GM21825 (cell line): ENCODE results near the gene LBH.

Experiments used
- ATAC-seq: cut with Tn5 transposase; IDR thresholded peaks from one replicate; pipeline ENCODE4 v1.9.1; 2021; ENCODE audit warnings: mild to moderate bottlenecking, moderate library complexity; ENCODE audit not compliant: unreplicated experiment

Gene LBH

DNA sequence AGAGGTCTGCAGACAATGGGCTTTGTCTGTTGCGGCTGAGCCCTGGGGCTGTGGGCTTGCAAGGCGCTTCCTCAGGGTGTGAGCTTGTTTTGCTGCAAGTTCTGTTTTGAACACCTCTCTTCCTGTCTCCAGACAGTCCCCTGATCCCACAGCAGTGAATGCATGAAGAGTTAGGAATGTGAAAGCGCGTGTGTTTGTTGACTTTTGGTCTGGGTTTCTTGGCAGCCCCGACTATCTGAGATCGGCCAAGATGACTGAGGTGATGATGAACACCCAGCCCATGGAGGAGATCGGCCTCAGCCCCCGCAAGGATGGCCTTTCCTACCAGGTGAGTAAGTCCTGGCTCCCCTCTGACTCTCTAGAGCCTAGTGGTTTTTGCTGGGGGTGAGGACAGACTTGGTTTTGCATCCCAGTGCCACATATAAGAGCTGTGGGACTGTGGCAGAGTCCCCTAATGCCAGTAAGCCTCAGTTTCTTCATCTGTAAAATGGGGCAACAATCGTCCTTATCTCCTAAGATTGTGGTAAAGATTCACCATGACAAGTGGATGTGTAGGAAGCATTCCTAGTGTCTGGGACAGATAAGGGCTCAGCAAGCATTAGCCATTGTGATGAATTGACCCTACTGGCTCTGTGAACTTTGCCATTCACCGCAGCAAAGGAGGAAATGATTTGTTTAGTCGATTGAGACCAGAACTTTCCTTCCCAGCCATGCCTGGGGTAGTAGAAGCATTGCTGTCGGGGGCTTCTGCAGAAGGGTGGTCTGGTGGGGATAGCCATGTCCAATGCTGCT is 3.0 kb downstream of the LBH start:
- ATAC-seq = no peak

GRCh38 chr2:30235008-30235655 is 3.8 kb downstream of the LBH start:
- ATAC-seq = no peak

- ATAC-seq = no peak
Measured at GRCh38 chr2:30235859-30236535, 4.7 kb downstream of the LBH start.

DNA sequence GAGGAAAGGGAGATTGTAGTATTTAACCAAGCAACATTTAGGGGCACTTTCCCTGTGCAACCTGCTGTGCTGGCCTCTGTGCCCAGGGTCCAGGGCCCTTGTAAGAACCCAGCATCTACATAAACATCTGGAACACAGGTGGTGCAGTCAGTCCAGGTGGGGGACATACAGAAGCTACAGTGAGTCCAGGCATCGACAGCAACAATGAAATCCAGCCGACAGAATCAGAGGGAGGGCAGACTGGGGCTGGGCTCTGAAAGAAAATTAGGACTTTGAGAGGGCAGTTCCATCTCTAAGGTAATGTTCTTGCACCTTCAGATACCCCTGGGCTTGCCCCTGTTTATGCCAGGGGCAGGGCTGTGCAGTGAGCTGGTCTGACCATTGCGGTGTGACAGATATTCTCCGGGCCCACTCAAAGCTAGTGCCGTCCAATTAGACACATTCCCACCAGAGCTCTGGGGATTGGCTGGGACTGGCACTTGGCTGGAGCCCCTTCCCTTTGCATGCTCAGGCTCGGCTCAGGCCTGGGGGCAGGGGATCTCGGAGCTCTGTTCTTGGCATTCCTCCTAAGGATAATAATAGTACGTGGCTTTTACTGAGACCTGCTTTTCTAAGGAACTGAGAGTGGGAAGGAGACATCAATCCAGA is 5.4 kb downstream of the LBH start:
- ATAC-seq = no peak

- no peak for ATAC-seq
Measured at GRCh38 chr2:30237239-30237965, 6.1 kb downstream of the LBH start.

- ATAC-seq = no peak
Measured at GRCh38 chr2:30237966-30238800, 6.8 kb downstream of the LBH start.

DNA sequence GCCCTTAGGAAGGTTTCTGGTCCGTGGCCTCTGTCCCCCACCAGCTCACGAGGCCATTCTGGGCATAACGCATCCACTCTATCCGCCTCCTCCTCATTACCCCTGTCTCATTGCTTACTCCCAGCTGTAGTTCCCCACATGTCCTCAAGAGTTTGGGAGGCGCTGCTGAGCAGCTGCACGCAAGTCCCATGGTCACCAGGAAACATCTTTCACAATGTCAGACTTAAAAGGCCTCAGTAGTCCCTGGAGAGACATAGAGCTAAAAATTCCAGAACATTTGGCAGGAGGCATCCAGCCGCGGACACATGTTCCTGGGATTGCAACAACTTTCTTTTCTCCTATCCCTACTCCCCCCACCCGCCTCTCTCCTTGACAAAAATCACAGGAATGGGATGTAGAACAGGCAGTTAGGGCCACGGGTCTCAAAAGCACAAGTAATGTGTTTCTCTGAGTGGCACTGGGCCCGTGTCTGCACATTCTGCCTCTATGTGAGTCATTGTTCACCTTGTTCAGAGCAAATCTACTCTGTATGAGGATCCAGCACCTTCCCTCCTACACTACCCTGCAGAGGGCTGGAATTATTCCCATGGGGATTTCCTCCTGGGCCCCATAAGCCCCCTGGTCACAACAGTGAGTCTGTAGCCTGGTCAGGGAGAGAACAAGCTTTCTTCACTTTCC is 8.1 kb downstream of the LBH start:
- ATAC-seq = no peak

- no peak for ATAC-seq
Measured at GRCh38 chr2:30239986-30240752, 8.8 kb downstream of the LBH start.

DNA sequence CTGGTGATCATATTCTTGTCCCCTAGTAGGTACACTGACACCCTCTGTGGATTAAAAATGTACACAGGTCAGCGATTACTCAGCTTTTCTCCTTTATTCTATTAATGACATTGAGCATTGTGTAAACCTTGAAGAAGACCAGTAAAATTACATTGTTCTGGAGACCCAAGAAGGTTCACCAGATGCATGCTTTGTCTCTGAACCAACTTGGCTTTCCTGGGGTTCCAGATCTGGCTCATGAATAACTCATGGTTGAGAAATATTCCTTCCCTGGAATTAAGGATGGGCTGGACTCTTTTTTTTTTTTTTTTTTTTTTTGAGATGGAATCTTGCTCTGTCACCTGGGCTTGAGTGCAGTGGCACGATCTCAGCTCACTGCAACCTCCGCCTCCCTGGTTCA is 11.9 kb downstream of the LBH start:
- ATAC-seq = no peak

DNA sequence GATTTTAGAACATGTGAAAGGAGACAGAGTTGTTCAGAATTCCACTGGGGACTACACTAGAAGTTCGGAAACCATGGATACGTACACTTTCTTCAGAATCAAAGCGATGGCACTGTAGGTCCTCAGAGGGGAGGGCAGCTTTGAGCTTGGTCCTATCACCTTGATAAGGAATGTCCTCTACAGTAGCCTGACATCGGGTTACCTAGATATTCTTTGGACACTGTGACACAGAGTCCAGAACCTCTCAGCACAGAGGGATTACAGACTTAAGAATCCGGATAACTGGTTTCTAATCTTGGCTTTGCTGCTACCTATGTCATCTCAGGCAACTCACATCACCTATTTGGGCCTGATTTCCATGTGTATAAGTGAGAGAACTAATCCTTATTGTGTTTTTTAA is 14.0 kb downstream of the LBH start:
- no peak for ATAC-seq

- ATAC-seq = no peak
Measured at GRCh38 chr2:30248791-30249190, 17.5 kb downstream of the LBH start.

- no peak for ATAC-seq
Measured at GRCh38 chr2:30249354-30249753, 18.0 kb downstream of the LBH start.

DNA sequence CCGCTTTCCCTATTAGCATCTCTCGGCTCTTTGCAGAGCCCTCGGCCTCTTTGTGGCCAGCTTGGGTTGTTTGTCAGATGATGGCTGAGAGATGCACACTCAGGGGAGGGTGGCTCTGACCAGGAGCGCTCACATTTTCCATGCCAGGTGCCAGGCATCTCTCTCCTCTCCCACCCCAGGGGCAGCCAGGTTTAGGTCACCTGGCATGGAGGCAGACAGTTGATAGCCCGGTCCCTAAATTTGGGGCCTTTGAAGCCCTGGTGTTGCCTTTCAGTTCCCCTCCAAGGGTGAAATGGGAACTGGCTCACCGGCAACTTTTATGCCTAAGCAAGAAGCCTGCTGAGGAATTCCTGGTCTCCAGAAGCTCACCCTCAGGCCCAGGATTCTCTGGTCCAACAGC is 19.1 kb downstream of the LBH start:
- ATAC-seq = no peak

DNA sequence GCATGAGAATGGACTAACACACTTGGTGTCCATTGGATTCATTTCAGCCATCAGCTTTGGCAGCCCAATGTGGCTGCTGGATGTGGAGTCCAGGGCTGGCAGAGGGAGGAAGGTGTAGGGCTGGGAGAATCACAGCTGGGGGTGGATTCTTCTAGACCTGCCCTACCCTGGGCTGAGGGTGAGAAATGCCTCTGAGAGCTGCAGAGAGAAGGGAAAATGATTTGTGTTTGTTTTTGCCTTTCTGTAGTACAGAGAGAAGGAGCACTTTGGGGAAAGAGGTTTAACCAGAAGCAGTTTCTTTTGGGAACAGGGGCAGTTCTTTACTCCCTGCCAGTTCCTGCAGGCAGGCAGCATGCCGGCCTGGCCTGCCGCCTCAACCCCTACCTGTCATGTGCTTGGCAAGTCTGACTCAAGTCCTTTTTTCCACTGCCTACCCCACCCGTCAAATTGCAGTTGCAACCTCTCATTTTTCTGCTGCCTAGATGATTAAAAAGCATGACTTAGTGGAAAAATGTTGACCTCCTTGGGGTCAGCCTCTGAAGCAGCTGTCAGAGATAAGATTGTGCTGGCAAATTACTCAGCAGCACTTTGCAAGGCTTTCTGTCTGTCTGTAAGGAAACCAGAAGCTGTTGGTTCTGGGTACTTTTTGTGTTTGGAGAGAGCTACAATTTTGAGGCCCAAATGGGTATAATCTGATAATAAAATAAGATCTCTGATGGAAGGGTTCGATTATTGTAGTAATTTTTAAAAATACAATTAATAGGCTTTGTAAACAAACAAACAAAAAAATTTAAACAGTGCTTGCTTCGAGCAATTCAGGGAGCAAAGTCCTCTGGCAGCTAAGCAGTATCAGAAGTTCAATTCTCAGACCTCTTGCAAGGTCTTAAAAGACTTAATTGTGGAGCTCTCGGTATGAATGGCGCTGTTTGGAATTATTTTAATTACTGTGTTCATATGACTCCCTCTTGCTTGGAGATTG is 21.7 kb downstream of the LBH start:
- ATAC-seq = no peak

DNA sequence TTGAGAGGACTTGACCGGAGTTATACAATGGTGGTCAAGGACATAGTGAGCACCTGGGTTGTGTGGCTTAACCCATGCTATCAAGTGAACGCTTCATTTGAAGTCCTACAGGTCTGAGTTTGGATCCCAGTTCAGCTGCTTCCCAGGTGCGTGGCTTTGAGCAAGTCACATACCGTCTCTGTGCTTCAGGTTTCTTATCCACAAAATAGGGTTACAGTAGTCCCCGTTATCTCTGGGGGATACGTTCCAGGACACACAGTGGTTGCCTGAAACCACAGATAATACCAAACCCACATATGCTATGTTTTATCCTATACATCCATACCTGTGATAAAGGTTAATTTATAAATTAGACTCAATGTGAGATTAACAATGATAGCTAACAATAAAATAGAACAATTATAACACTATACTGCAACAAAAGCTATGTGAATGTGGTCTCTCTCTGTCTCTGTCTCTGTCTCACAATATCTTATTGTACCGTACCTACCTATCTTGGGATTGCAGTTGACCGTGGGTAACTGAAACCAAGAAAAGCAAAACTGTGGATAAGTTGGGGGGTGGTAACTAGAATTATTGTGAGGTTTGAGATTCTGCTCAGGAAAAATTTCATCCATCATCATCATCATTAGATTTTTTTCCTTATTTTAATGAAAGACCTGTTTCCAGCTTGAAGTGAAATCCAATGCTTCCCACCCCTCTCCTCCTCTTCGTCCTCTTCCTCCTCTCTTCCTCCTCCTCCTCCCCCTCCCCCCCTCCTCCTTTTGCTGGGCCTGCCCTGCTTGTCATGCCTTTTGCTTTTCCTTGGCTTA is 22.7 kb downstream of the LBH start:
- no peak for ATAC-seq

DNA sequence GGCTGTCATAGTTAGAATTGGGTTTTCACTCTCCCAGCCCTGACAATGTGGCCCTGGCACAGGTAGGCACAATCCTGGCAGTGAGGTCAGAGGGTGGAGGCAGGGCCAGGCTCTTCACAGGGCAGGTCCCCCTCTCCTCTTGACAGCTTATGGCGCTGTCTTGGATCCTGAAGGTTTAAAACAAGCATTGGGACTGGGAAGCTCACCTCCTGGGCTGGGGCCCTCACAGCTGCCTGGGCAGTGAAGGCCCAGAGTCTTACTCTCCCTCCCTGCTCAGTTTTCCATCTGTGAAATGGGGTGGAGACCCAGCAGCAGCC is 23.3 kb downstream of the LBH start:
- ATAC-seq = no peak

- ATAC-seq = no peak
Measured at GRCh38 chr2:30255026-30255425, 23.7 kb downstream of the LBH start.
